GM23248 (cell line): Measurements from ENCODE around the gene TARBP1.
"Not testable (repeated sequence)": the region's sequence is repeated elsewhere in the genome, so short reads cannot be mapped to it uniquely, and the experiment has no call there.

Experiments used
- EZH2 ChIP-seq: fragments of 200-600 bp; sonication (generic); IDR thresholded peaks from 2 replicates; pipeline ENCODE4 v1.6.1; 2018; ENCODE audit warnings: antibody characterized with exemption, mild to moderate bottlenecking; ENCODE audit not compliant: insufficient read depth, poor library complexity, severe bottlenecking
- EZH2phosphoT487 ChIP-seq: fragments of 200-600 bp; sonication (generic); IDR thresholded peaks from 2 replicates; pipeline ENCODE4 v1.6.1; 2018; ENCODE audit warnings: antibody characterized with exemption, moderate library complexity, mild to moderate bottlenecking, low read depth; ENCODE audit not compliant: insufficient read depth

DNA sequence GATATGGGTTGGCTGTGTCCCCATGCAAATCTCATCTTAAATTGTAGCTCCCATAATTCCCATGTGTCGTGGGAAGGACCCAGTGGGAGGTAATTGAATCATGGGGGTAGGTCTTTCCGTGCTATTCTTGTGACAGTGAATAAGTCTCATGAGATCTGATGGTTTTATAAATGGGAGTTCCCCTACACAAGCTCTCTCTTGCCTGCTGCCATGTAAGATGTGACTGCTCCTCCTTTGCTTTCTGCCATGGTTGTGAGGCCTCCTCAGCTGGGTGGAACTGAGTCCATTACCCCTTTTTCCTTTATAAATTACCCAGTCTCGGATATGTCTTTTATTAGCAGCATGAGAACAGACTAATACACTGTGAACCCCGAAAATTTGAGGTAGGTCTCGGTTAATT, 25.3 kb upstream of the TARBP1 start:
- not testable (repeated sequence) for TF ChIP-seq EZH2phosphoT487, EZH2
